K562 (cell line): ENCODE data around the gene TRIO. TPM values are rescaled to one million over a fixed set of nuclear protein-coding genes. Genes with fewer than 3 reads are reported as not detected.
A peak's percentile ranks its signal among the peaks of the same experiment; 100 is the strongest.

Experiments
- ARID3B ChIP-seq: fragments of 250-450 bp; sonication (Bioruptor Pico); IDR thresholded peaks from 2 replicates; pipeline ENCODE4 v1.4.0; 2020; ENCODE audit warnings: borderline replicate concordance
- BCLAF1 ChIP-seq, 2 experiments: fragments of 450-650 bp in 1 of 2; IDR thresholded peaks; 2 replicates each; pipeline ENCODE4 v1.6.1; 2011 to 2017; ENCODE audit warnings: low read depth in 2 of 2, antibody characterized with exemption in 1 of 2, borderline replicate concordance in 1 of 2, low read length in 1 of 2, mild to moderate bottlenecking in 1 of 2, mixed read lengths in 1 of 2; ENCODE audit not compliant: control insufficient read depth in 1 of 2
- BMI1 ChIP-seq: fragments of 150-350 bp; IDR thresholded peaks from 2 replicates; pipeline ENCODE4 v1.6.1; 2014; ENCODE audit warnings: low read length
- FOXK1 ChIP-seq: sonication (generic); formaldehyde crosslinking; IDR thresholded peaks from 2 replicates; pipeline ENCODE4 v1.8.0; 2022; ENCODE audit warnings: missing genetic modification reagents, mild to moderate bottlenecking, borderline replicate concordance
- JUND ChIP-seq, 2 experiments: IDR thresholded peaks; 2 replicates in 1 of 2; 3 replicates in 1 of 2; pipeline ENCODE4 v1.6.1; 2011; ENCODE audit warnings: borderline replicate concordance in 2 of 2, low read depth in 2 of 2, low read length in 2 of 2, improper control_type of control experiment in 1 of 2, missing biosample characterization in 1 of 2, missing genetic modification characterization in 1 of 2, missing genetic modification reagents in 1 of 2
- KLF6 ChIP-seq: fragments of 250-450 bp; sonication (Bioruptor Pico); IDR thresholded peaks from 2 replicates; pipeline ENCODE4 v1.4.0; 2020; ENCODE audit warnings: mild to moderate bottlenecking, moderate library complexity, borderline replicate concordance
- MTF1 ChIP-seq: fragments of 250-450 bp; sonication (Bioruptor Pico); IDR thresholded peaks from 2 replicates; pipeline ENCODE4 v1.9.0; 2021; ENCODE audit warnings: moderate library complexity, mild to moderate bottlenecking, inconsistent platforms, borderline replicate concordance
- NCOA4 ChIP-seq: fragments of 450-650 bp; IDR thresholded peaks from 2 replicates; pipeline ENCODE4 v1.6.1; 2018; ENCODE audit warnings: mild to moderate bottlenecking; ENCODE audit not compliant: partially characterized antibody
- RBM17 ChIP-seq: fragments of 200-400 bp; formaldehyde crosslinking; IDR thresholded peaks from 2 replicates; pipeline ENCODE4 v1.6.1; 2017; ENCODE audit warnings: low read depth, mild to moderate bottlenecking, low read length, borderline replicate concordance
- RFX1 ChIP-seq: fragments of 450-650 bp; IDR thresholded peaks from 2 replicates; pipeline ENCODE4 v1.6.1; 2016; ENCODE audit warnings: mild to moderate bottlenecking, moderate library complexity
- SIN3A ChIP-seq, 2 experiments: fragments of 150-350 bp in 1 of 2; IDR thresholded peaks; 2 replicates each; pipeline ENCODE4 v1.6.1; 2011 to 2016; ENCODE audit warnings: borderline replicate concordance in 2 of 2, low read depth in 2 of 2, low read length in 2 of 2, mild to moderate bottlenecking in 2 of 2, moderate library complexity in 2 of 2; ENCODE audit not compliant: control insufficient read depth in 1 of 2
- SRF ChIP-seq, 2 experiments: fragments of 250-450, 450-650 bp in 1 of 2; sonication (Bioruptor Pico) in 1 of 2; sonication (generic) in 1 of 2; formaldehyde crosslinking; IDR thresholded peaks; 2 replicates each; pipeline versions ENCODE4 v1.5.0 to v1.5.1; 2020 to 2022; ENCODE audit warnings: mild to moderate bottlenecking in 1 of 2, missing genetic modification reagents in 1 of 2
- TAF7 ChIP-seq: fragments of 450-650 bp; IDR thresholded peaks from 2 replicates; pipeline ENCODE4 v1.6.1; 2016; ENCODE audit warnings: missing genetic modification characterization, missing compliant biosample characterization
- TBP ChIP-seq: optimal IDR thresholded peaks from 2 replicates; pipeline ENCODE3; 2011; ENCODE audit warnings: low read depth, low read length, improper control_type of control experiment
- TGIF2 ChIP-seq: sonication (generic); formaldehyde crosslinking; IDR thresholded peaks from 2 replicates; pipeline ENCODE4 v1.8.1; 2022; ENCODE audit warnings: mild to moderate bottlenecking, missing genetic modification reagents, moderate library complexity
- ZFPM2 ChIP-seq: fragments of 250-450 bp; sonication (Bioruptor Pico); IDR thresholded peaks from 2 replicates; pipeline ENCODE4 v1.5.1; 2022; ENCODE audit warnings: mild to moderate bottlenecking
- ZNF143 ChIP-seq: sonication (generic); formaldehyde crosslinking; IDR thresholded peaks from 2 replicates; pipeline ENCODE4 v1.9.0; 2022; ENCODE audit warnings: mild to moderate bottlenecking, missing genetic modification reagents
- polyA plus RNA-seq, 8 experiments: library from polyadenylated mRNA; depleted of rRNA in 4 of 8; stranded (reverse) in 5 of 8; unstranded in 3 of 8; fragments of >200 nt; fragmentation: Nextera tagmentation in 2 of 8; fragmentation: Illumina TruSeq in 1 of 8; extraction: Ambion mirVana in 2 of 8; extraction: Trizol in 1 of 8; gene quantifications; 2 replicates each; pipeline versions ENCODE4 v1.2.1 to v1.2.3, GENCODE V29; 2011 to 2014; ENCODE audit warnings: inconsistent platforms in 1 of 8, missing spikeins in 1 of 8
- total RNA-seq, 7 experiments: library from RNA; depleted of rRNA in 6 of 7; stranded (reverse); fragments of >200 nt in 6 of 7; fragmentation: Illumina TruSeq in 2 of 7; extraction: Trizol in 2 of 7; gene quantifications; 2 replicates each; pipeline versions ENCODE4 v1.2.1 to v1.2.3, GENCODE V29; 2011 to 2021; ENCODE audit warnings: low replicate concordance in 1 of 7
- TF ChIP-seq, protein P1 (sequence below): sonication (generic); formaldehyde crosslinking; IDR thresholded peaks from 2 replicates; pipeline ENCODE4 v1.9.0; 2022; ENCODE audit warnings: mild to moderate bottlenecking, missing genetic modification reagents
- TF ChIP-seq, protein P2 (sequence below): sonication (generic); formaldehyde crosslinking; IDR thresholded peaks from 2 replicates; pipeline ENCODE4 v1.8.0; 2022; ENCODE audit warnings: missing genetic modification reagents, mild to moderate bottlenecking, borderline replicate concordance

TRIO gene
- total and polyA plus RNA-seq, 9 of the 15 experiments (the other 6 are each of a cell fraction or from before 2014, with no cell fraction given) = 0.24 to 5.0 (median 1.1) TPM

GRCh38 chr5:14281746-14282181 lies 138.6 kb downstream of the TRIO start (continued):
- TF ChIP-seq BCLAF1 (IDR thresholded peaks at IDR 0.05; ENCODE audit: borderline replicate concordance in 1 of 2, control insufficient read depth in 1 of 2, low read depth in 2 of 2, low read length in 1 of 2) (no peak), SRF (CRISPR knock-in tag; IDR thresholded peaks at IDR 0.05) (peak in 1 of 2 experiments; percentile 82; a peak in 1 of 4 replicates), MTF1 (CRISPR knock-in tag) (no peak), NCOA4 (no peak), BMI1 (no peak), SIN3A (IDR thresholded peaks at IDR 0.05; ENCODE audit: borderline replicate concordance in 2 of 2, control insufficient read depth in 1 of 2, low read depth in 2 of 2, low read length in 2 of 2) (no peak), ZNF143 (CRISPR knock-in tag) (no peak), RBM17 (no peak), TGIF2 (CRISPR knock-in tag) (no peak), KLF6 (CRISPR knock-in tag) (no peak), FOXK1 (CRISPR knock-in tag) (no peak), ARID3B (CRISPR knock-in tag) (no peak), JUND (IDR thresholded peaks at IDR 0.05; ENCODE audit: borderline replicate concordance, low read depth, low read length) (peak; percentile 54), JUND (tag; IDR thresholded peaks at IDR 0.05; ENCODE audit: borderline replicate concordance, low read depth, low read length) (peak; percentile 56; the same call in 1 of the 3 replicates), RFX1 (no peak), TBP (no peak), ZFPM2 (CRISPR knock-in tag) (no peak), TAF7 (no peak)
- TF ChIP-seq, protein P1, sequence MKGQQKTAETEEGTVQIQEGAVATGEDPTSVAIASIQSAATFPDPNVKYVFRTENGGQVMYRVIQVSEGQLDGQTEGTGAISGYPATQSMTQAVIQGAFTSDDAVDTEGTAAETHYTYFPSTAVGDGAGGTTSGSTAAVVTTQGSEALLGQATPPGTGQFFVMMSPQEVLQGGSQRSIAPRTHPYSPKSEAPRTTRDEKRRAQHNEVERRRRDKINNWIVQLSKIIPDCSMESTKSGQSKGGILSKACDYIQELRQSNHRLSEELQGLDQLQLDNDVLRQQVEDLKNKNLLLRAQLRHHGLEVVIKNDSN (CRISPR knock-in tag) = no peak; the same call in 1 of the 2 replicates
- TF ChIP-seq, protein P2, sequence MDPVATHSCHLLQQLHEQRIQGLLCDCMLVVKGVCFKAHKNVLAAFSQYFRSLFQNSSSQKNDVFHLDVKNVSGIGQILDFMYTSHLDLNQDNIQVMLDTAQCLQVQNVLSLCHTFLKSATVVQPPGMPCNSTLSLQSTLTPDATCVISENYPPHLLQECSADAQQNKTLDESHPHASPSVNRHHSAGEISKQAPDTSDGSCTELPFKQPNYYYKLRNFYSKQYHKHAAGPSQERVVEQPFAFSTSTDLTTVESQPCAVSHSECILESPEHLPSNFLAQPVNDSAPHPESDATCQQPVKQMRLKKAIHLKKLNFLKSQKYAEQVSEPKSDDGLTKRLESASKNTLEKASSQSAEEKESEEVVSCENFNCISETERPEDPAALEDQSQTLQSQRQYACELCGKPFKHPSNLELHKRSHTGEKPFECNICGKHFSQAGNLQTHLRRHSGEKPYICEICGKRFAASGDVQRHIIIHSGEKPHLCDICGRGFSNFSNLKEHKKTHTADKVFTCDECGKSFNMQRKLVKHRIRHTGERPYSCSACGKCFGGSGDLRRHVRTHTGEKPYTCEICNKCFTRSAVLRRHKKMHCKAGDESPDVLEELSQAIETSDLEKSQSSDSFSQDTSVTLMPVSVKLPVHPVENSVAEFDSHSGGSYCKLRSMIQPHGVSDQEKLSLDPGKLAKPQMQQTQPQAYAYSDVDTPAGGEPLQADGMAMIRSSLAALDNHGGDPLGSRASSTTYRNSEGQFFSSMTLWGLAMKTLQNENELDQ (CRISPR knock-in tag) = no peak
